ENCODE data around the gene COL2A1. TPM values are rescaled to one million over a fixed set of nuclear protein-coding genes. Genes with fewer than 3 reads are reported as not detected.
A peak's percentile ranks its signal among the peaks of the same experiment; 100 is the strongest.

The COL2A1 gene
- total and polyA plus RNA-seq, 4 experiments from 2014 or later, result not detected

- Mint-ChIP-seq H3K4me3 (no peak overlapping the region), H3K27ac (no peak overlapping the region), H3K27me3 (peaks cover 8 to 12% of the 10 kb centered on the region in 2 donors), H3K9me3 (peaks cover 0 to under 1% (median 0%) of the 10 kb centered on the region in 8 donors), H3K4me1 (peaks cover 12 to 18% (median 16%) of the 10 kb centered on the region in 4 donors), H3K36me3 (no peaks in the 10 kb centered on the region)
- Histone ChIP-seq H3K36me3 (ENCODE audit: insufficient read depth, low read length) (no peaks in the 10 kb centered on the region), H3K4me3 (ENCODE audit: low read length in 2 of 2) (no peak overlapping the region), H3K27ac (ENCODE audit: low read depth, low read length) (no peak overlapping the region), H3K27me3 (ENCODE audit: insufficient read depth, low read length) (no peaks in the 10 kb centered on the region), H3K4me1 (ENCODE audit: insufficient read depth, low read length) (peaks cover 25% of the 10 kb centered on the region), H3K9me3 (ENCODE audit: control insufficient read depth in 1 of 2, low read length in 2 of 2) (no peaks in the 10 kb centered on the region)
- ChIA-PET POLR2A (ENCODE audit: partially characterized antibody) (no interaction called here), CTCF (ENCODE audit: partially characterized antibody) (interaction anchor here (1.1 kb wide), 1 partner anchor 30 kb away, joined by 4 read pairs; the partner anchor contains the start of gene TMEM106C)
- intact Hi-C loops (cut with micrococcal nuclease), result no loop called here
- no peak for DNase-seq
Observed at GRCh38 chr12:47992776-47993175, 11.5 kb downstream of the COL2A1 start.

GRCh38 chr12:47991106-47992061 lies 12.9 kb downstream of the COL2A1 start:
- DNase-seq, result peak in 1 of 5 donors; percentile 13
- intact Hi-C loops (cut with micrococcal nuclease), result no loop called here
- Histone ChIP-seq H3K27ac (ENCODE audit: low read depth, low read length) (no peak overlapping the region), H3K27me3 (ENCODE audit: insufficient read depth, low read length) (no peaks in the 10 kb centered on the region), H3K4me1 (ENCODE audit: insufficient read depth, low read length) (peaks cover 25% of the 10 kb centered on the region), H3K4me3 (ENCODE audit: low read length in 2 of 2) (no peak overlapping the region), H3K36me3 (ENCODE audit: insufficient read depth, low read length) (no peaks in the 10 kb centered on the region), H3K9me3 (ENCODE audit: control insufficient read depth in 1 of 2, low read length in 2 of 2) (no peaks in the 10 kb centered on the region)
- Mint-ChIP-seq H3K4me1 (peaks cover 12 to 18% (median 16%) of the 10 kb centered on the region in 4 donors), H3K4me3 (peak overlapping the region in 1 of 8 donors; percentile 14), H3K27ac (peak overlapping the region in 1 of 7 donors; percentile 24), H3K27me3 (peaks cover 7 to 12% of the 10 kb centered on the region in 2 donors), H3K36me3 (no peaks in the 10 kb centered on the region), H3K9me3 (peaks cover 0 to 2% (median 0%) of the 10 kb centered on the region in 8 donors)
- POLR2A ChIA-PET (ENCODE audit: partially characterized antibody), result interaction anchor here (0.9 to 1.3 kb wide), 3 partner anchors 14 to 87 kb away, joined by 3 read pairs; partner anchors contain the start of genes TMEM106C and VDR
- CTCF ChIA-PET (ENCODE audit: partially characterized antibody), result interaction anchor here (1.1 to 1.4 kb wide), 2 partner anchors 28 kb away, joined by 4 to 6 read pairs; partner anchors contain the start of gene TMEM106C

GRCh38 chr12:47990351-47991105 lies 13.7 kb downstream of the COL2A1 start:
- Histone ChIP-seq H3K4me3 (ENCODE audit: low read length in 2 of 2) (no peak overlapping the region), H3K27me3 (ENCODE audit: insufficient read depth, low read length) (no peaks in the 10 kb centered on the region), H3K27ac (ENCODE audit: low read depth, low read length) (no peak overlapping the region), H3K4me1 (ENCODE audit: insufficient read depth, low read length) (peaks cover 25% of the 10 kb centered on the region), H3K9me3 (ENCODE audit: control insufficient read depth in 1 of 2, low read length in 2 of 2) (no peaks in the 10 kb centered on the region), H3K36me3 (ENCODE audit: insufficient read depth, low read length) (no peaks in the 10 kb centered on the region)
- POLR2A ChIA-PET (ENCODE audit: partially characterized antibody), result interaction anchor here (0.9 to 1.0 kb wide), 2 partner anchors 15 to 86 kb away, joined by 3 read pairs; partner anchors contain the start of gene VDR
- peaks cover 12 to 18% (median 16%) of the 10 kb centered on the region in 4 donors for H3K4me1 Mint-ChIP-seq
- H3K4me3 Mint-ChIP-seq, result peak overlapping the region in 7 of 8 donors; percentile 17 to 68 (median 41)
- H3K36me3 Mint-ChIP-seq, result no peaks in the 10 kb centered on the region
- H3K9me3 Mint-ChIP-seq, result peaks cover 0 to 2% (median 0%) of the 10 kb centered on the region in 8 donors
- intact Hi-C loops (cut with micrococcal nuclease), result no loop called here
- H3K27ac Mint-ChIP-seq, result peak overlapping the region in 6 of 7 donors; percentile 24 to 86 (median 70)
- DNase-seq, result peak; percentile 62 to 76 (median 70)
- CTCF ChIA-PET (ENCODE audit: partially characterized antibody), result interaction anchor here (1.4 kb wide), 1 partner anchor 27 kb away, joined by 6 read pairs; the partner anchor contains the start of gene TMEM106C
- peaks cover 7 to 9% of the 10 kb centered on the region in 2 donors for H3K27me3 Mint-ChIP-seq

GRCh38 chr12:47989666-47990065 lies 14.6 kb downstream of the COL2A1 start:
- intact Hi-C loops (cut with micrococcal nuclease), result no loop called here
- no peaks in the 10 kb centered on the region for H3K9me3 ChIP-seq (ENCODE audit: control insufficient read depth in 1 of 2, low read length in 2 of 2)
- no peak for DNase-seq
- ChIA-PET CTCF (ENCODE audit: partially characterized antibody) (no interaction called here), POLR2A (ENCODE audit: partially characterized antibody) (no interaction called here)
- no peak overlapping the region for H3K4me3 ChIP-seq (ENCODE audit: low read length in 2 of 2)
- no peaks in the 10 kb centered on the region for H3K36me3 Mint-ChIP-seq
- H3K27me3 ChIP-seq (ENCODE audit: insufficient read depth, low read length), result no peaks in the 10 kb centered on the region
- H3K4me3 Mint-ChIP-seq, result peak overlapping the region in 3 of 8 donors; percentile 33 to 58 (median 41)
- peaks cover 25% of the 10 kb centered on the region for H3K4me1 ChIP-seq (ENCODE audit: insufficient read depth, low read length)
- no peak overlapping the region for H3K27ac ChIP-seq (ENCODE audit: low read depth, low read length)
- H3K9me3 Mint-ChIP-seq, result peaks cover 0 to 2% (median 0%) of the 10 kb centered on the region in 8 donors
- no peaks in the 10 kb centered on the region for H3K36me3 ChIP-seq (ENCODE audit: insufficient read depth, low read length)
- peaks cover 2 to 4% of the 10 kb centered on the region in 2 donors for H3K27me3 Mint-ChIP-seq
- H3K27ac Mint-ChIP-seq, result no peak overlapping the region
- peaks cover 12 to 18% (median 16%) of the 10 kb centered on the region in 4 donors for H3K4me1 Mint-ChIP-seq

- Histone ChIP-seq H3K27ac (ENCODE audit: low read depth, low read length) (no peak overlapping the region), H3K36me3 (ENCODE audit: insufficient read depth, low read length) (no peaks in the 10 kb centered on the region), H3K27me3 (ENCODE audit: insufficient read depth, low read length) (no peaks in the 10 kb centered on the region), H3K4me3 (ENCODE audit: low read length in 2 of 2) (no peak overlapping the region), H3K4me1 (ENCODE audit: insufficient read depth, low read length) (peaks cover 25% of the 10 kb centered on the region), H3K9me3 (ENCODE audit: control insufficient read depth in 1 of 2, low read length in 2 of 2) (no peaks in the 10 kb centered on the region)
- intact Hi-C loops (cut with micrococcal nuclease), result no loop called here
- ChIA-PET CTCF (ENCODE audit: partially characterized antibody) (no interaction called here), POLR2A (ENCODE audit: partially characterized antibody) (no interaction called here)
- DNase-seq, result no peak
- Mint-ChIP-seq H3K36me3 (no peaks in the 10 kb centered on the region), H3K9me3 (peaks cover 0 to 2% (median 0%) of the 10 kb centered on the region in 8 donors), H3K4me3 (no peak overlapping the region), H3K4me1 (peaks cover 12 to 18% (median 16%) of the 10 kb centered on the region in 4 donors), H3K27ac (no peak overlapping the region), H3K27me3 (peaks cover 2 to 4% of the 10 kb centered on the region in 2 donors)
Observed at GRCh38 chr12:47989023-47989417, 15.3 kb downstream of the COL2A1 start.

GRCh38 chr12:47988073-47989022 lies 15.9 kb downstream of the COL2A1 start:
- Mint-ChIP-seq H3K4me3 (peak overlapping the region in 1 of 8 donors; percentile 29), H3K4me1 (peaks cover 12 to 18% (median 16%) of the 10 kb centered on the region in 4 donors), H3K9me3 (peaks cover 0 to 2% (median 0%) of the 10 kb centered on the region in 8 donors), H3K36me3 (no peaks in the 10 kb centered on the region), H3K27me3 (peaks cover 0 to 2% of the 10 kb centered on the region in 2 donors), H3K27ac (no peak overlapping the region)
- Histone ChIP-seq H3K9me3 (ENCODE audit: control insufficient read depth in 1 of 2, low read length in 2 of 2) (no peaks in the 10 kb centered on the region), H3K27ac (ENCODE audit: low read depth, low read length) (no peak overlapping the region), H3K4me1 (ENCODE audit: insufficient read depth, low read length) (peaks cover 25% of the 10 kb centered on the region), H3K27me3 (ENCODE audit: insufficient read depth, low read length) (no peaks in the 10 kb centered on the region), H3K36me3 (ENCODE audit: insufficient read depth, low read length) (no peaks in the 10 kb centered on the region), H3K4me3 (ENCODE audit: low read length in 2 of 2) (no peak overlapping the region)
- ChIA-PET POLR2A (ENCODE audit: partially characterized antibody) (no interaction called here), CTCF (ENCODE audit: partially characterized antibody) (no interaction called here)
- intact Hi-C loops (cut with micrococcal nuclease), result no loop called here
- no peak for DNase-seq
